Germinal center (tissue), 1 donor: ENCODE data around the gene EVA1C.
"Not testable (repeated sequence)": the region's sequence is repeated elsewhere in the genome, so short reads cannot be mapped to it uniquely, and the experiment has no call there.

Experiments
- DNase-seq: peaks from one replicate; pipeline ENCODE4 v3.0.0; 2012; ENCODE audit warnings: mixed read lengths, low spot score

EVA1C gene

GRCh38 chr21:32462564-32462963, 50.1 kb downstream of the EVA1C start:
- not testable (repeated sequence) for DNase-seq

DNA sequence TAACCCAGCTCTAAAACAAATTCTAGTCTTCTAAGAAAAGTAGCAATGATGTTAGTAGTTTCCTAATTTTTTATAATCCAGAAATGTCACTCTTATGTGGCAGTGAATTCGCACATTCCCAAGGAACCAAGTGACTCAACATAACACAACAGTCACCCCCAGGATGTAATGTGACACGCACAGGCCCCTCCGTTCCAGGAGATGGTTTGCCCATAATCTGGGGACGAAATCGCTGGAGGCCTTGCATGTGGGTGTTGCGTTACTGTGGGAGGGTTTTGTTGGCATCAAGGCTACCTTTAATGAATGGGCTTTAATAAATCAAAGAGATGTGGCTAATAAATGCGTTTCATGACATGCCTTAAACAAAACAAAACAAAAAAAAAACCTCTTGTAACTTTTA, 50.9 kb downstream of the EVA1C start:
- DNase-seq, result no peak

DNA sequence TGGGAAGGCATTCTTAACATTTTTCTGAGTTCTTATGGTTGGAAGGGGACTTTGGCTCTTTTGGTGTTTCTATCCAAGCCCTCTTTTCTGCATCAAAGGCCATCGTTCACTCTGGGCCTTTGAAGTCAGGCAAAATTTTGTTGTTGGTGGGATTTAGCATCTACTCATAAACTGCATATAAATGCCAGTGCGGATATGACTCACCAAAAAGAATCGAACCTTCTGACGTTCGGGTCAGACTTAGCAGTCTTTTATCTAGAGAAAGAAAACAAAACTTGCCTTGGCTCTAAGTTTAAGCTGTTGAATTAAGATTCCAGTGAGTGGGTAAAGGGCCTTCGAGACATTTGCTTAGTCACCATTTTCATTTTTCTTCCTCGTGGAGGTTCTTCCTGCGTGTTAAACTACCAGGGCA, 51.4 kb downstream of the EVA1C start:
- no peak for DNase-seq

- DNase-seq, result no peak
Observed at GRCh38 chr21:32467291-32467690, 54.8 kb downstream of the EVA1C start.

DNA sequence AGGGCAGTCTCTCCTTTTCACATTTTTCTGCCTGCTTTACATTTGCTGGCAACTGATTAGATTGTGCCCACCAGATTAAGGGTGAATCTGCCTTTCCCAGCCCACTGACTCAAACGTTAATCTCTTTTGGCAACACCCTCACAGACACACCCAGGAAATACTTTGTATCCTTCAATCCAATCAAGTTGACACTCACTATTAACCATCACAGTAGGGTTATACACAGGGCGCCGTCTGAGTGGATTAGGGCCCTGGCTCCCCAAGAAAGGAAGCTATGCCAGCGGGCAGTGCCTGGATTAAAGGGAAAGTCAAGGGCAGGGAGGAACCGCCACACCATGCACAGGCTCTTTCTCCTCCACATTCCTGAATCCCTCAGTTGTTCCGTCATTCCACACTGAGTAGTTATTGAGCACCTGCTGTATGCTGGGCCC, 56.2 kb downstream of the EVA1C start:
- no peak for DNase-seq

GRCh38 chr21:32469628-32470027, 57.1 kb downstream of the EVA1C start:
- no peak for DNase-seq

DNA sequence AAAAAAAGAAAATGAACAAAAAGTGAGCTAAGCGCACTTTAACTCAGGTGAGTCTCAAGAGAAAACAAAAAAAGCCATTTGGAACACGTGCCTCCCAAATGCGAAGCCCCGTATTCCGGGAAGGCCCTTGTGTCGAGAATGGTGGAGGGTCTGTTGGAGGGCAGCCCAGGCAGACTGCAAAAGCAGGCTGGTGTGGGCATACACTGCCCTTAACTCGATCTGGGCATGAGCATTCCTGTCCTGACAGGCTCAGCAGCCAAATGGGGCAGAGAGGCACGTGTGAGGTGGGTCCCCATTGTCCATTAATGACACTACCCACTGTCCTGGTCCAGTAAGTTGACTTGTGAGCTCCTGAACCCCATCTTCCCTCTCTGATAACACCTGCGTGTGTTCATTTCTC, 57.7 kb downstream of the EVA1C start:
- DNase-seq, result no peak

GRCh38 chr21:32472890-32473765, 60.6 kb downstream of the EVA1C start:
- no peak for DNase-seq

- DNase-seq, result no peak
Observed at GRCh38 chr21:32474179-32475059, 61.9 kb downstream of the EVA1C start.

- DNase-seq, result no peak
Observed at GRCh38 chr21:32475162-32475812, 62.8 kb downstream of the EVA1C start.

GRCh38 chr21:32476661-32477423, 64.3 kb downstream of the EVA1C start:
- DNase-seq, result no peak

- no peak for DNase-seq
Observed at GRCh38 chr21:32477424-32477745, 64.9 kb downstream of the EVA1C start.

DNA sequence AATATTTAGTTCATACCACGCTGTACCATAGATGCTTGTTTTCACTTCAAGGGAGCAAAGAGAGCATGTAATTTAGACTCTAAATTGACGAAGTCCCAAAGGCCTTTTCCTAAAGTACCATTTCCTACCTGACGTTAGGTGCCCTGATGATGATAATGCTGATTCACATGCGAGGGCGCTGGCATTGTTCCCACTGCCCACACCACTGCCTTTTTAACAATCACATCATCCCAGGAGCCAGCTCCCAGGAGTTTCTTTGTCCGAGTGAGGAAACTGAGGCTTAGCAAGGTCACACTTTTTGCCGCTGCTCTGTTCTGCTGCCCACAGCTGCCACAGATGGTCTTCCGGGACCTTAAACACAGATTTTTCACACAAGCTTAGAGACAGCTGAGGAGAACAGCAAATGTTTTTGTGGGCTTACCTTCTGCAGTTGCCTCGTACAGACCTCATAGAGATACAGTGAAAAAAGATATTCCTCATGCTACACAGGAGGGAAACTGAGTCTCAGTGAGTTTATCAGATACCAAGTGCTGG, 69.4 kb downstream of the EVA1C start:
- no peak for DNase-seq

DNA sequence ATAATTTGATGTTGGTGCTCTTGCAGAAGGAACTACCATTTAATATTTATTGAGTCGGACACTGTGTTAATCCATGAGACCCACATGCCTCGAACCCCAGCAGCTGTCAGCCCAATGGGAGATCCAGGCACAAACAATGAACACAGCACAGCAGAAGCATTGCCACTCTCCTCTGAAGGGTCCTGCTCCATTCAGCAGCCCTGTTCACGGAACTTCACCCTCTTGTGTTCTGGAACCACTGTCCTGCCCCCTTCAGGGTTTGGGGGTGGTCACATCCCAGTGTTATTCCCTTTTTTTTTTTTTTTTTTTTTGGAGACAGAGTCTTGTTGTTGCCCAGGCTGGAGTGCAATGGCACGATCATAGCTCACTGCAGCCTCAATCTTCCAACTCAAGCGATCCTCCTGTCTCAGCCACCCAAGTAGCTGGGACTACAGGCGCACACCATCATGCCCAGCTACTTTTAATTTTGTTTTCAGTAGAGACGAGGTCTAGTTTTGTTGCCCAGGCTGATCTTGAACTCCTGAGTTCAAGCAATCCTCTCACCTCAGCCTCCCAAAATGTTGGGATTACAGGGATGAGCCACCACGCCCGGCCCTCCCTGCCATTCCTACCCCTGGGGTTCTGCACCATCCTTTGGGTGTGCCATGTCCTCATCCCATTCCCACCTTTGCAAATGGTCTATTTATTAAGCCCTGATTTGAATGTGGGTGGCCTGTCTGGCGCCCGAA, 70.2 kb downstream of the EVA1C start:
- no peak for DNase-seq

DNA sequence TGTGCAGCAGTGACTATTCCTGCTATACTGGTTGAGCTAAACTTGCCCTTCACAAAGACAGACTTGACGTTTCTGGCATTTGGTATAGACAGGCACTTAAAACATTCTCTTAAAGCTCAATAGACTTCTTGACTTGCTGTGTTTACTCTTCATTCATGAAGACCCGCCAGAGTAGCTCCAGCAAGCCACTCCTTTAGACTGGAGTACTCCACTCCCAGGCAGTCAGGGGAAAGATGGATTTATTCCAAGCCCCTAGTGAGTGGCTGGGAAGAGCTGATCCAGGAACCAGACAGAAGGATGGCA, 70.7 kb downstream of the EVA1C start:
- DNase-seq, result no peak

GRCh38 chr21:32484706-32485380, 72.3 kb downstream of the EVA1C start:
- DNase-seq, result no peak

DNA sequence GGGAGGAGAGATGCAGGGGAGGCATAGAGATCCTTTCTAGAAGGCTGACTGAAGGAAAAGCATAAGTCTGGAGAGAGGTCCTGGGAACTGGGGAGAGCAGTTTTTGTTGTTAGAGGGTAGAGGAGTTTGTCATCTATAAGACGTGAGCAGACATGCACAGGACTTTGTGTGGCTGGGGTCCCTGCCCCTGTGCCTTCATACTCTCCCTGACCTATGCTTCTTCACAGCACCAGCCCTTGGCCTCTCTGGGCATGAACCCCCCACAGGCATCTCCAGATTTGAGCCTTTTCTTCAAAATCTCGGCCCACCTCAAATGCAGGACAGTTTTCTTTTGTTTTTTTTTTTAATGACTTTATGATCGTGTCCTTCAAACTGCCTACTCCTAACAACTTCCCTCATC, 79.9 kb downstream of the EVA1C start:
- DNase-seq, result no peak

DNA sequence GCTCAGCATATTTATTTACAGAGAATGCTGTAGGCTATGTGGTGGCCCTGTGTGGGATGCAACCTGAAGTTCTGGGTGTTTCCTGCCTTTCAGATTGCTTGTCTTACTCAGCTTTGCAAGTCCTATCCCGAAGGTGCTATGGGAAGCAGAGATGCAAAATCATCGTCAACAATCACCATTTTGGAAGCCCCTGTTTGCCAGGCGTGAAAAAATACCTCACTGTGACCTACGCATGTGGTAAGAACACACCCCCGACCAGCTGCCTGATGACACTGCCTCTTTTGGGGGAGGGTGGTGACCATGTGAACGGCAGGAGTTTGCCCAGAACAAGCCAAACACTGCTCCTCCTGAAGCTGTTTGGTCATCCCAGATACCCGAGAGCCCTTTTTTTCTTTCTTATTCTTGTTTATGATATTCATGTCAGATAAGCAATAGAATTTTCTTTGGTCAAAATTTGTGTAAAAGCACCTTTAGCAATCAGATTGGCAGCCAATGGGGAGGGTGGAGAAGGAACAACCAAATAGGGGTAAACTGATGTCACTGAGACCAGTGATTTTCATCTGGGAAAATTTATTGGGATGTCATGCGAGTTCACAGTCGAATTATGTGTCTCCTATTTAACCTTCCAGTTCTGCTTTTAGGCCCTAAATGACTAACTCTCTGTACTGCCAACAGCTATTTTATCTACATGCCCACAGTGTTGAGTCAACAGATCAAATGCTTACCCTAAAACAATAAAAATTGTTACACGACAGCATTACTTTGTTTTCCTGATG, 82.6 kb downstream of the EVA1C start:
- DNase-seq, result no peak

- no peak for DNase-seq
Observed at GRCh38 chr21:32496568-32496967, 84.1 kb downstream of the EVA1C start.
